ENCODE results near the gene CSH1. TPM values are rescaled to one million over a fixed set of nuclear protein-coding genes. Genes with fewer than 3 reads are reported as not detected.
"Not testable (repeated sequence)": the region's sequence is repeated elsewhere in the genome, so short reads cannot be mapped to it uniquely, and the experiment has no call there.

CSH1 gene
- total RNA-seq, 1 donor = not detected

DNA sequence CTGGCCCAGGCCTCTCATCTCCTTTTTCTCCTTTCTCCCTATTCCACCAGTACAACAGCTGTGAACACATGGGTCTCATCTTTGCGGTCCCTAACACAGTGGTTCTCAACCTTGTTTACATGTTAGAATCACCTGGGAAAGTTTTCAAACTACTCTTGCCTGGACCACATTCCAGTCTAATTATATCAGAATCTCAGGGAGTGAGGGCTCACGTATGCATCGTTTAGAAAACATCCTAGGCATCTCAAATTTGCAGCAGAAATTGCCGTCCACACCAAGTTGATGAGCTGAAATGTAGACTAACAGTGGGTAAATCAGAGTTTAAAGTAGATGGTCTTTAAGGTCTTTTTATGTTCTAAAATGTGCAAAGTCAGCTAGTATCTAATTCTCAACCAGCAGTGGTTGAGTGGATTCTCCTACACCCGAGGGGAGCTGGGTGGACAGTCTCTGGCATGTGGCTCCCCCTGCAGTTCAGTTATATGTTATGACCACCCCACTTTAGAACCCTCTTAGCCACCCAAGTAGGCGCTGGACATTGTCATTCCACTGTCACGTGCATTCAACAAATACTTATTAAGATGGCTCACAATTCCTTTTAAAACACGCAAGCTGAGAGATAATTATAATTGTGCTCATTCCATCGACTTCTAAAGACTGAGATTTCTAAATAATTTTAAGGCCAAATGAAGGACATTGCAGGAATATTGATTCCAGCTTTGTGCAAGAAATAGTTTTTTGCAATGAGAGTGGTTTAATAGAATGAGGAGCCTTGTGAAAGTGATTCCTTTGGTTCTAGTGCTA is 26.7 kb downstream of the CSH1 start:
- H3K4me3 ChIP-seq (ENCODE audit: low read depth, low read length) = not testable (repeated sequence)
- peak; percentile 31 for DNase-seq (ENCODE audit: low read depth)
- TF ChIP-seq, protein P1, sequence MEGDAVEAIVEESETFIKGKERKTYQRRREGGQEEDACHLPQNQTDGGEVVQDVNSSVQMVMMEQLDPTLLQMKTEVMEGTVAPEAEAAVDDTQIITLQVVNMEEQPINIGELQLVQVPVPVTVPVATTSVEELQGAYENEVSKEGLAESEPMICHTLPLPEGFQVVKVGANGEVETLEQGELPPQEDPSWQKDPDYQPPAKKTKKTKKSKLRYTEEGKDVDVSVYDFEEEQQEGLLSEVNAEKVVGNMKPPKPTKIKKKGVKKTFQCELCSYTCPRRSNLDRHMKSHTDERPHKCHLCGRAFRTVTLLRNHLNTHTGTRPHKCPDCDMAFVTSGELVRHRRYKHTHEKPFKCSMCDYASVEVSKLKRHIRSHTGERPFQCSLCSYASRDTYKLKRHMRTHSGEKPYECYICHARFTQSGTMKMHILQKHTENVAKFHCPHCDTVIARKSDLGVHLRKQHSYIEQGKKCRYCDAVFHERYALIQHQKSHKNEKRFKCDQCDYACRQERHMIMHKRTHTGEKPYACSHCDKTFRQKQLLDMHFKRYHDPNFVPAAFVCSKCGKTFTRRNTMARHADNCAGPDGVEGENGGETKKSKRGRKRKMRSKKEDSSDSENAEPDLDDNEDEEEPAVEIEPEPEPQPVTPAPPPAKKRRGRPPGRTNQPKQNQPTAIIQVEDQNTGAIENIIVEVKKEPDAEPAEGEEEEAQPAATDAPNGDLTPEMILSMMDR (IDR thresholded peaks at IDR 0.05; ENCODE audit: insufficient read depth, low read length) = peak; percentile 6

DNA sequence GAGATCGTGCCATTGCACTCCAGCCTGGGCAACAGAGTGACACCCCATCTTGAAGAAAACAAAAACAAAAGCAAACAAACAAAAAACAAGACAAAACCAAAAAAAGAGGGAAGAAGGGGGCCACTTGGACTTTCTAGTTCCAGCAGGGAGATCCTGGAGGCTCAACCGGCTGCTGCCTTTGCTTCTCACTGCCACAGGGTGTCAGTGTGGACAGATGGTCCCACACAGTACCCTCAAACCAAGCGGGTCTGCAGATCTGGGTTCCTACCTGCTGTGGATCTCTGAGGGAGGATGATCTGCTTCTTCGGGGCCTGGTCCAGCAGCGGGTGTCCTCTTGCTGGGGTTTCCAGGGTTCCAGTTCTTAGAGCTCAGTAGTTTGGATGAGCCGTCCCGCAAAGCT is 29.7 kb downstream of the CSH1 start:
- TF ChIP-seq, protein P1 (IDR thresholded peaks at IDR 0.05; ENCODE audit: insufficient read depth, low read length) = peak; percentile 28
- not testable (repeated sequence) for DNase-seq (ENCODE audit: low read depth); H3K4me3 ChIP-seq (ENCODE audit: low read depth, low read length)

DNA sequence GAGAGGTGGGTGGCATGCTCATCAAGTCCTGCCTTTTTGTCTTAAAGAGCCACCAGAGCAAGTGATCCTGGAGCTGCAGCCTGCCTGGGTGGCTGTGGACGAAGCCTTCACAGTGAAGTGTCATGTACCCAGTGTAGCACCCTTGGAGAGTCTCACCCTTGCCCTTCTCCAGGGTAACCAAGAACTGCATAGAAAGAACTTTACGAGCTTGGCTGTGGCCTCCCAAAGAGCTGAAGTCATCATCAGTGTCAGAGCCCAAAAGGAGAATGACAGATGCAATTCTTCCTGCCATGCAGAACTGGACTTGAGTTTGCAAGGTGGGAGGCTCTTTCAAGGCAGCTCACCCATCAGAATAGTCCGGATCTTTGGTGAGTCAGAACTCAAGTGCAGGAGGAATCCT is 37.1 kb downstream of the CSH1 start:
- no peak for DNase-seq (ENCODE audit: low read depth)
- H3K4me3 ChIP-seq (ENCODE audit: low read depth, low read length) = no peak overlapping the region
- TF ChIP-seq, protein P1 (IDR thresholded peaks at IDR 0.05; ENCODE audit: insufficient read depth, low read length) = no peak

DNA sequence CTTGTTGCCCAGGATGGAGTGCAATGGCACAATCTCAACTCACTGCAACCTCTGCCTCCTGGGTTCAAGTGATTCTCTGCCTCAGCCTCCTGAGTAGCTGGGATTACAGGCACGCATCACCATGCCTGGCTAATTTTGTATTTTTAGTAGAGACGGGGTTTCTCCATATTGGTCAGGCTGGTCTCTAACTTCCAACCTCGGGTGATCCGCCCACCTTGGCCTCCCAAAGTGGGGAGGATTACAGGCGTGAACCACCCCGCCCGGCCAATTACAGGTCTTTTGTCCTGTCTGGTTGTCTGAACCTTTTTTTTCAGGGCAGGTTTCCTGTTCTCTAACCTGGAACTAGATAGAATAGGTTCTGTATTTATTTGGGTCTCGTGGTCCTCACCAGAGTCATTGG is 39.9 kb downstream of the CSH1 start:
- DNase-seq (ENCODE audit: low read depth); H3K4me3 ChIP-seq (ENCODE audit: low read depth, low read length): not testable (repeated sequence)

DNA sequence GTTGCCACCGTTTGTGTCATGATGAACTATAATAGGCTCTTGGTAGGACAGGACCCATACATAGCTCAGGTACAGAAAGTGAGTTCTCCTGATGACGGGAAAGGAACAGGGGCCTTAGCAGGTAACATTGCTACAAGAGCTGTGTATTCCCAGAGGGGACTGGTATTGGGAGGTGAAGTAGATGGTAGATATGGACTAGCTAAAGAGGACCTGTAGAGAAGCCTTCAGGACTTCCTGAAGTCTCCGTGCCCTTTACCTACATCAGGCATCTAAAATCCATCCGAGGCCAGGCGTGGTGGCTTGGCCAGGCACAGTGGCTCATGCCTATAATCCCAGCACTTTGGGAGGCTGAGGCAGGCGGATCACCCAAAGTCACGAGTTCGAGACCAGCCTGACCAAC is 41.2 kb downstream of the CSH1 start:
- no peak for DNase-seq (ENCODE audit: low read depth)
- no peak overlapping the region for H3K4me3 ChIP-seq (ENCODE audit: low read depth, low read length)
- TF ChIP-seq, protein P1 (IDR thresholded peaks at IDR 0.05; ENCODE audit: insufficient read depth, low read length) = no peak

DNA sequence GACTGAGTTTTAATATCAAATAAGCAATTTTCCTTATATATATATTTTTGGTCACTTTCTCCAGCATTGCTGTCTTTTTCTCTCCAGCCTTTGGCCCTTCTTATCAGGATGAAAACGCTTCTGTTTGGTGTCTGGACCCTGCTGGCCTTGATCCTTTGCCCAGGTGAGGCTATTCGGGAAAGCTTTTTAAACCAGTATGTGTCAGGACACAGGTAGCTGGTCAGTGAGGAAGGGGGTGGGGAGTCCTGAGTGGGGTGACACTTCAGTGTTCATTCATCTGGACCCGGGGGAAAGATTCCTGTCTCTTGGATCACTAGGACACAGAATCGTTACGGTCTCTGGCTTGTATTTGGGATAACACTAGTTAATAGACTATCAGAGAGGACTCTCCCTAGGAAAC is 41.7 kb downstream of the CSH1 start:
- H3K4me3 ChIP-seq (ENCODE audit: low read depth, low read length) = no peak overlapping the region
- TF ChIP-seq, protein P1 (IDR thresholded peaks at IDR 0.05; ENCODE audit: insufficient read depth, low read length) = no peak
- DNase-seq (ENCODE audit: low read depth) = no peak

DNA sequence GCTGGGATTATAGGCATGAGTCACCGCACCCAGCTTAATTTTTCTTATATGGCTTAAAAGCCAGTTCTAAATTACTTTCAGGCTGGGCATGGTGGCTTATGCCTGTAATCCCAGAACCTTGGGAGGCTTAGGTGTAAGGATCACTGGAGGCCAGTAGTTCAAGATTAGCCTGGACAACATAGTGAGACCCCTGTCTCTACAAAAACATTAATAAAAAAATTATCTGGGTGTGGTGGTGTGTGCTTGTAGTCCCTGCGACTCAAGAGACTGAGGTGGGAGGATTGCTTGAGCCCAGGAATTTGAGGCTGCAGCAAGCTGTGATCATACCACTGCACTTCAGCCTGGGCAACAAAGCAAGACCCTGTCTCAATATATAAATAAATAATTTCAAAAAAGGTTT is 43.1 kb downstream of the CSH1 start:
- TF ChIP-seq, protein P1 (IDR thresholded peaks at IDR 0.05; ENCODE audit: insufficient read depth, low read length) = no peak
- no peak for DNase-seq (ENCODE audit: low read depth)

More for the DNA sequence above, 43.1 kb downstream of the CSH1 start:
- no peak overlapping the region for H3K4me3 ChIP-seq (ENCODE audit: low read depth, low read length)
